Activated T-helper 17 cell treated with anti-CD3 and anti-CD28 coated beads, Interleukin-2, amount 50 U/mL, for 72 hours (primary cell): ENCODE data around the gene EML4. TPM values are rescaled to one million over a fixed set of nuclear protein-coding genes. Genes with fewer than 3 reads are reported as not detected.
"Not testable (repeated sequence)": the region's sequence is repeated elsewhere in the genome, so short reads cannot be mapped to it uniquely, and the experiment has no call there.

Source experiments
- ATAC-seq: fragments of 150-1000 bp; cut with Tn5 transposase; replicated peaks from 2 replicates; pipeline ENCODE4 v1.10.0; 2021; ENCODE audit warnings: mild to moderate bottlenecking, moderate library complexity
- H3K27ac Mint-ChIP-seq: one replicate; pipeline ENCODE4 v1.8.0; 2022; ENCODE audit warnings: mixed read lengths
- H3K27me3 Mint-ChIP-seq: one replicate; pipeline ENCODE4 v1.8.0; 2022; ENCODE audit warnings: mixed read lengths
- H3K36me3 Mint-ChIP-seq: one replicate; pipeline ENCODE4 v1.8.0; 2022; ENCODE audit warnings: low read depth, mild to moderate bottlenecking, mixed read lengths
- H3K4me1 Mint-ChIP-seq: one replicate; pipeline ENCODE4 v1.8.0; 2022; ENCODE audit warnings: mixed read lengths
- H3K4me3 Mint-ChIP-seq: one replicate; pipeline ENCODE4 v1.8.0; 2022; ENCODE audit warnings: mild to moderate bottlenecking, mixed read lengths
- H3K9me3 Mint-ChIP-seq: one replicate; pipeline ENCODE4 v1.8.0; 2022; ENCODE audit warnings: mixed read lengths
- total RNA-seq, 2 donors: library from RNA; stranded (reverse); gene quantifications; one replicate each; pipeline ENCODE4 v1.2.3, GENCODE V29; 2022

EML4 gene
- total RNA-seq, 2 donors from 2014 or later: 69.9 to 93.7 TPM

GRCh38 chr2:42153944-42154581 lies 15.1 kb upstream of the EML4 start:
- ATAC-seq: no peak
- H3K36me3 Mint-ChIP-seq: no peaks in the 10 kb centered on the region
- H3K27ac Mint-ChIP-seq: no peak overlapping the region
- no peaks in the 10 kb centered on the region for H3K9me3 Mint-ChIP-seq
- H3K4me3 Mint-ChIP-seq: no peak overlapping the region
- peaks cover 13% of the 10 kb centered on the region for H3K4me1 Mint-ChIP-seq
- H3K27me3 Mint-ChIP-seq: no peaks in the 10 kb centered on the region

GRCh38 chr2:42156721-42157120 lies 12.4 kb upstream of the EML4 start:
- H3K27me3 Mint-ChIP-seq: no peaks in the 10 kb centered on the region
- no peaks in the 10 kb centered on the region for H3K36me3 Mint-ChIP-seq
- H3K4me1 Mint-ChIP-seq: no peaks in the 10 kb centered on the region
- ATAC-seq: no peak
- no peaks in the 10 kb centered on the region for H3K9me3 Mint-ChIP-seq
- H3K27ac Mint-ChIP-seq: no peak overlapping the region
- H3K4me3 Mint-ChIP-seq: no peak overlapping the region

- no peak for ATAC-seq
- Mint-ChIP-seq H3K27ac (no peak overlapping the region), H3K27me3 (no peaks in the 10 kb centered on the region), H3K9me3 (no peaks in the 10 kb centered on the region), H3K36me3 (no peaks in the 10 kb centered on the region), H3K4me1 (no peaks in the 10 kb centered on the region), H3K4me3 (no peak overlapping the region)
Measured at GRCh38 chr2:42161444-42161843, 7.7 kb upstream of the EML4 start.

- H3K9me3 Mint-ChIP-seq: no peaks in the 10 kb centered on the region
- no peaks in the 10 kb centered on the region for H3K36me3 Mint-ChIP-seq
- no peak overlapping the region for H3K27ac Mint-ChIP-seq
- no peaks in the 10 kb centered on the region for H3K27me3 Mint-ChIP-seq
- no peak for ATAC-seq
- no peaks in the 10 kb centered on the region for H3K4me1 Mint-ChIP-seq
- H3K4me3 Mint-ChIP-seq: no peak overlapping the region
Measured at GRCh38 chr2:42163444-42164045, 5.6 kb upstream of the EML4 start.

GRCh38 chr2:42164046-42164445 lies 5.1 kb upstream of the EML4 start:
- no peak for ATAC-seq
- Mint-ChIP-seq H3K27me3 (no peaks in the 10 kb centered on the region), H3K36me3 (no peaks in the 10 kb centered on the region), H3K9me3 (no peaks in the 10 kb centered on the region), H3K27ac (no peak overlapping the region), H3K4me3 (no peak overlapping the region), H3K4me1 (peaks cover 4% of the 10 kb centered on the region)

- H3K27me3 Mint-ChIP-seq: no peaks in the 10 kb centered on the region
- no peak overlapping the region for H3K27ac Mint-ChIP-seq
- H3K4me3 Mint-ChIP-seq: no peak overlapping the region
- H3K4me1 Mint-ChIP-seq: peaks cover 4% of the 10 kb centered on the region
- H3K9me3 Mint-ChIP-seq: no peaks in the 10 kb centered on the region
- ATAC-seq: no peak
- H3K36me3 Mint-ChIP-seq: no peaks in the 10 kb centered on the region
Measured at GRCh38 chr2:42164971-42165370, 4.2 kb upstream of the EML4 start.

- ATAC-seq: no peak
- Mint-ChIP-seq H3K36me3 (no peaks in the 10 kb centered on the region), H3K4me3 (no peak overlapping the region), H3K9me3 (no peaks in the 10 kb centered on the region), H3K4me1 (peaks cover 4% of the 10 kb centered on the region), H3K27me3 (no peaks in the 10 kb centered on the region), H3K27ac (no peak overlapping the region)
Measured at GRCh38 chr2:42167458-42167857, 1.7 kb upstream of the EML4 start.

- no peak for ATAC-seq
- Mint-ChIP-seq H3K27ac (no peak overlapping the region), H3K9me3 (no peaks in the 10 kb centered on the region), H3K4me1 (peaks cover 12% of the 10 kb centered on the region), H3K4me3 (no peak overlapping the region), H3K27me3 (no peaks in the 10 kb centered on the region), H3K36me3 (no peaks in the 10 kb centered on the region)
Measured at GRCh38 chr2:42168459-42169099, 574 bp upstream of the EML4 start.

- H3K27ac Mint-ChIP-seq: no peak overlapping the region
Measured at GRCh38 chr2:42169874-42170521, 845 bp downstream of the EML4 start.

GRCh38 chr2:42170619-42171395 lies 1.7 kb downstream of the EML4 start:
- Mint-ChIP-seq H3K4me1 (peaks cover 13% of the 10 kb centered on the region), H3K27ac (no peak overlapping the region), H3K36me3 (peaks cover 2% of the 10 kb centered on the region), H3K9me3 (no peaks in the 10 kb centered on the region), H3K27me3 (no peaks in the 10 kb centered on the region), H3K4me3 (no peak overlapping the region)
- ATAC-seq: no peak

More at GRCh38 chr2:42169874-42170521, 845 bp downstream of the EML4 start:
- H3K36me3 Mint-ChIP-seq: no peaks in the 10 kb centered on the region
- no peaks in the 10 kb centered on the region for H3K9me3 Mint-ChIP-seq
- H3K4me1 Mint-ChIP-seq: peaks cover 12% of the 10 kb centered on the region
- H3K27me3 Mint-ChIP-seq: no peaks in the 10 kb centered on the region
- peak; percentile 24 for ATAC-seq
- no peak overlapping the region for H3K4me3 Mint-ChIP-seq

- ATAC-seq: no peak
- Mint-ChIP-seq H3K27ac (no peak overlapping the region), H3K27me3 (no peaks in the 10 kb centered on the region), H3K4me1 (peaks cover 20% of the 10 kb centered on the region), H3K36me3 (peaks cover 9% of the 10 kb centered on the region), H3K4me3 (no peak overlapping the region), H3K9me3 (no peaks in the 10 kb centered on the region)
Measured at GRCh38 chr2:42171396-42171980, 2.3 kb downstream of the EML4 start.

- Mint-ChIP-seq H3K9me3 (no peaks in the 10 kb centered on the region), H3K27me3 (no peaks in the 10 kb centered on the region), H3K4me3 (no peak overlapping the region), H3K4me1 (peaks cover 21% of the 10 kb centered on the region), H3K36me3 (peaks cover 13% of the 10 kb centered on the region), H3K27ac (no peak overlapping the region)
- ATAC-seq: no peak
Measured at GRCh38 chr2:42172020-42172419, 2.9 kb downstream of the EML4 start.

GRCh38 chr2:42172566-42172965 lies 3.4 kb downstream of the EML4 start:
- Mint-ChIP-seq H3K9me3 (no peaks in the 10 kb centered on the region), H3K4me3 (no peak overlapping the region), H3K36me3 (peaks cover 19% of the 10 kb centered on the region), H3K4me1 (peaks cover 23% of the 10 kb centered on the region), H3K27ac (no peak overlapping the region), H3K27me3 (no peaks in the 10 kb centered on the region)
- ATAC-seq: no peak

GRCh38 chr2:42173467-42173866 lies 4.3 kb downstream of the EML4 start:
- not testable (repeated sequence) for H3K27me3 Mint-ChIP-seq, H3K27ac Mint-ChIP-seq, H3K4me3 Mint-ChIP-seq, ATAC-seq, H3K9me3 Mint-ChIP-seq
- Mint-ChIP-seq H3K36me3 (peaks cover 28% of the 10 kb centered on the region), H3K4me1 (peaks cover 32% of the 10 kb centered on the region)
